Esophagus (tissue), 2 donors: ENCODE results near the gene DHCR7. TPM values are rescaled to one million over a fixed set of nuclear protein-coding genes. Genes with fewer than 3 reads are reported as not detected.

Experiments used
- H3K27ac ChIP-seq, 2 donors: one replicate each; pipeline ENCODE4 v1.5.1; 2013; ENCODE audit warnings: low read depth in 2 of 2, mild to moderate bottlenecking in 2 of 2, inconsistent platforms in 1 of 2, low read length in 1 of 2, moderate library complexity in 1 of 2
- H3K27me3 ChIP-seq, 2 donors: one replicate each; pipeline ENCODE4 v1.6.1; 2013; ENCODE audit warnings: low read length in 2 of 2, control low read depth in 1 of 2, mild to moderate bottlenecking in 1 of 2; ENCODE audit not compliant: insufficient read depth in 2 of 2, control insufficient read depth in 1 of 2
- H3K36me3 ChIP-seq, 2 donors: one replicate each; pipeline ENCODE4 v1.6.1; 2013; ENCODE audit warnings: low read length in 1 of 2; ENCODE audit not compliant: control insufficient read depth in 2 of 2, insufficient read depth in 2 of 2
- H3K4me1 ChIP-seq, 2 donors: one replicate each; pipeline ENCODE4 v1.6.1; 2013; ENCODE audit warnings: low read length in 1 of 2; ENCODE audit not compliant: control insufficient read depth in 2 of 2, insufficient read depth in 2 of 2
- H3K4me3 ChIP-seq, 2 donors: one replicate each; pipeline ENCODE4 v1.5.1; 2013; ENCODE audit warnings: low read length in 2 of 2, mild to moderate bottlenecking in 2 of 2, low read depth in 1 of 2, moderate library complexity in 1 of 2
- H3K9me3 ChIP-seq, 2 donors: one replicate each; pipeline ENCODE4 v1.6.1; 2013; ENCODE audit warnings: mild to moderate bottlenecking in 2 of 2, low read depth in 1 of 2, low read length in 1 of 2, moderate library complexity in 1 of 2; ENCODE audit not compliant: control insufficient read depth in 2 of 2, insufficient read depth in 1 of 2
- WGBS, 2 donors: extraction: QIAGEN DNeasy Blood & Tissue Kit; methylation state at CpG; one replicate each; pipeline ENCODE4 v1.1.7; 2013; 5-methylcytosine and 5-hydroxymethylcytosine counted together
- polyA plus RNA-seq, 2 donors: library from polyadenylated mRNA; stranded (reverse); fragments of 200-250 nt; gene quantifications; one replicate each; pipeline ENCODE4 v1.2.3, GENCODE V29; 2013
- donor health status: healthy with polysubstance abuse.
- donor health status: Bipolar disorder and iron deficiency.

DHCR7 gene
- polyA plus RNA-seq, 2 donors, result 26.2 to 41.8 TPM

DNA sequence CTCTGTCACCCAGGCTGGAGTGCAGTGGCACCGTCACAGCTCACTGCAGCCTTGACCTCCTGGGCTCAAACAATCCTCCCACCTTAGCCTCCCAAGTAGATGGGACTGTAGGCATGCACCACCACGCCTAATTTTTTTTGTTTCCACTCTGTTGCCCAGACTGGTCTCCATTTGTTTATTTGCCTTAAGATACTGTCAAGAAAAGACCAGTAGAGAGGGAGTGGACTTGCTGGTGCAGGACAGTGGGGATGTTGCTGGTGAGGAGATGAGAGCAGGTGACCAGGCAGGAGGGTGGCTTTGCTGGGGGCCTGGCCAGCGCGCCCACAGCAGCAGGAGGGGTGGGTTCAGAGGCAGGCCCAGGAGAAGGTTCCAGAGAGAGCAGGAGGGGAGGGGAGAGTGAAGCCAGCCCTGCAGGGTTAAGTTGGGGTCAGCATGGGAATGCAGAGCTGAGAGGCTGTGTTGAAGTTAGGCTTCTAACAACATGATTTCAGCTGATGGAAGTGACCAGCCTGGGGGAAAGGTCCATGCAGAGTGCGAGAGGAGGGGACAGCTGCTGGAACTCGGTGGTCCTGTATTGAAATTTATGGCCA lies 40.6 kb upstream of the DHCR7 start:
- H3K9me3 ChIP-seq, result no peaks in the 10 kb centered on the region
- no peaks in the 10 kb centered on the region for H3K27me3 ChIP-seq
- no peak overlapping the region for H3K4me3 ChIP-seq
- H3K27ac ChIP-seq, result no peak overlapping the region
- WGBS, 2 donors, result 73 to 89% methylated on average over 6 of the region's 6 CpGs
- H3K4me1 ChIP-seq, result peaks cover 0 to 5% of the 10 kb centered on the region in 2 donors
- H3K36me3 ChIP-seq, result peaks cover 24 to 53% of the 10 kb centered on the region in 2 donors

DNA sequence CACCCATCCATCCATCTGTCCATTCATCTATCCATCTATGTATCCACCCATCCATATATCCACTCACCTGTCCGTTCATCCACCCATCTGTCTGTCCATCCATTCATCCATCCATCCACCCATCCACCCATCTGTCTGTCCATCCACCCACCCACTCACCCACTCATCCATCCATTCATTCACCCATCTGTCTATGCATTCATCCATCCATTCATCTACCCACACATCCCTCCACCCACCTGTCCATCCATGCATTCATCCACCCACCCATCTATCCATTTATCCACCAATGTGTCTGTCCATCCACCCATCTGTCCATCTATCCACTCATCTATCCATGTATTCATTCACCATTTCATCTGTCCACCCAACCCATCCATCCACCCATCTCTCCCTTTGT lies 38.1 kb upstream of the DHCR7 start:
- Histone ChIP-seq H3K4me3 (no peak overlapping the region), H3K27ac (no peak overlapping the region), H3K27me3 (no peaks in the 10 kb centered on the region), H3K4me1 (peaks cover 3 to 10% of the 10 kb centered on the region in 2 donors), H3K36me3 (peaks cover 19 to 65% of the 10 kb centered on the region in 2 donors), H3K9me3 (no peaks in the 10 kb centered on the region)
- 95 to 96% methylated on average over 1 of the region's 1 CpG for WGBS, 2 donors

DNA sequence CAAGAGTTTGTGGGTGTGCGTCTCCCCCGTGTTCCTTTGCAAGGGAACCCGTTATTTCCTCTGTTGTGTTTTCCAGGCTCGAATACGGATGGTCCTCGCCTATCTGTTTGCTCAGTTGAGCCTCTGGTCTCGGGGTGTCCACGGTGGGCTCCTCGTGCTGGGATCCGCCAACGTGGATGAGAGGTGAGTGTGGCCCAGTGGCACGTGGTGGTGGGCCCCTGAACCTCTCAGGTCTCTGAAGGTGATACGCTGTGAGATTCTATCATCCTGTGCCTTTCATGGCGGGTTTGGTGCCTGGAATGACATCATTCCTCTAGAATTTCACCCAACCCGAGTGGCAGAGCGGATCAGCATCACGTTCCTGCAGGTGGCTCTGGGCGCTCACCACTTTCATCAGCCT lies 37.3 kb upstream of the DHCR7 start:
- no peaks in the 10 kb centered on the region for H3K27me3 ChIP-seq
- H3K4me3 ChIP-seq, result no peak overlapping the region
- no peaks in the 10 kb centered on the region for H3K9me3 ChIP-seq
- H3K27ac ChIP-seq, result no peak overlapping the region
- peaks cover 19 to 63% of the 10 kb centered on the region in 2 donors for H3K36me3 ChIP-seq
- 96 to 98% methylated on average over 18 of the region's 18 CpGs for WGBS, 2 donors
- peaks cover 3 to 15% of the 10 kb centered on the region in 2 donors for H3K4me1 ChIP-seq

DNA sequence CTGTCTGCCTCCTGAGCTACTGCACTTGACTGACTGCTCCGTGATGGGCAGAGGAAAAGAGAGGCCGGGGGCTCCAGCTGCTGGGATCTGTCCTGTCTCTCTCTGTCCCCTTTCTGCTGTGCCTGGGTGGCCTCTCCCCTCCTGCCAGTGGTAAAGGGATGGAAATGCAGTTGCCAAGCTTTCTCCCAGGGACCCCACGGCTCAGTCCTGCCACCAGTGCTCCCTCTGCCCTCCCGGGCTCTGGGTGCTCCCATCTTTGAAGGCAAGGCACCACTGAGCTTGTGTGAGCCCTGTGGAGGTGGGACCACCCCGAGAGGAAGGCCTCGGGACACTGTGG lies 36.8 kb upstream of the DHCR7 start:
- Histone ChIP-seq H3K4me3 (no peak overlapping the region), H3K9me3 (no peaks in the 10 kb centered on the region), H3K27me3 (no peaks in the 10 kb centered on the region), H3K36me3 (peaks cover 21 to 59% of the 10 kb centered on the region in 2 donors), H3K27ac (no peak overlapping the region), H3K4me1 (peaks cover 3 to 16% of the 10 kb centered on the region in 2 donors)
- WGBS, 2 donors, result 91 to 95% methylated on average over 4 to 6 of the region's 6 CpGs

DNA sequence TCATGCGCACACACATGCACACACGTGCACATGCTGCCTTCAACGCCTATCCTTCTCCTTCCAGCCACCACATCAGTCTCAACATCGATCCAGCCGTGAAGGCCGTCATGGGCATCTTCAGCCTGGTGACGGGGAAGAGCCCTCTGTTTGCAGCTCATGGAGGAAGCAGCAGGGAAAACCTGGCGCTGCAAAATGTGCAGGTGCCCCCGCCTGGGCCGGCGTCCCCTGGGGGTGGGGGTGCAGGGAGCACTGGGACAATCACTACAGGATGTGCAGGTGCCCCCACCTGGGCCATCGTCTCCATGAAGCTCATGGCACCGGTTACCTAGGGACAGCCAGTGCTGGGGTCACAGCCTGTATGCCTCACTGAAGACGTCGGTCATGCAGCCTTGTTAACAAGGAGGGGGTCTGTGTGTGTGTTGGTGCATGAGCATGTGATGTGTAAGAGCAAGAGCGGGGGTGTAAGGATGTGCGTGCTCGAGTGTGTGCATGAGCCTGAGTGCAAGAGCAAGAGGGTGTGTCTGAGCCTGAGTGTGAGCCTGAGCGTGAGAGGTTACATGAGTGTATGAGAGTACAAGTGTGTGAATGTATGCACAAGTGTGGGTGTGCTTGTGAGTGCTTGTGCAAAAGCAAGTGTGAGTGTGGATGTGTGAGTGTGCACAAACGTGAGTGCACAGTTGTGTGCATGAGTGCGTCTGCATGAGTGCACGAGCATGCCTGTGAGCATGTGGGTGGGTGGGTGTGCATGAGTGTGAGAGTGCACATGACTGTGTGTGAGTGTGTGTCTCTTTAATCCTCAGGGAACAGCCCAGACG lies 36.3 kb upstream of the DHCR7 start:
- H3K27me3 ChIP-seq, result no peaks in the 10 kb centered on the region
- no peak overlapping the region for H3K27ac ChIP-seq
- no peaks in the 10 kb centered on the region for H3K9me3 ChIP-seq
- no peak overlapping the region for H3K4me3 ChIP-seq
- peaks cover 21 to 57% of the 10 kb centered on the region in 2 donors for H3K36me3 ChIP-seq
- H3K4me1 ChIP-seq, result peaks cover 3 to 16% of the 10 kb centered on the region in 2 donors
- WGBS, 2 donors, result 93 to 94% methylated on average over 23 of the region's 23 CpGs

DNA sequence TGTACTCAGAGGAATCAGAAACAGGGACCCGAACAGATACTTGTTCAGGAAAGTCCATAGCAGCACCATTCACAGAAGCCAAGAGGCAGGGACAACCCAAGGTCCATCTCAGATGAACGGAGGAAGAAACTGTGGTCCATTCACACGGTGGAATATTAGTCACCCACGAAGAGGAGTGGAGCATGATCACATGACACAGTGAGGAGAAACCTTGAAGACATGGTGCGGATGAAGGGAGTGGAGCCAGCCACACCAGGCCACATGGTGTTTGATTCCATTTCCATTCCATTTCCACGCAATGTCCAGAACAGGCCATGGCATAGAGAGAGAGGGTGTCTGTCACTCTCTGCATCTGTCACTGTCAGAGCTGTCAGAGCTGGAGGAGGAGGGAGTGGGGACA lies 35.5 kb upstream of the DHCR7 start:
- no peaks in the 10 kb centered on the region for H3K9me3 ChIP-seq
- no peak overlapping the region for H3K27ac ChIP-seq
- H3K36me3 ChIP-seq, result peaks cover 21 to 55% of the 10 kb centered on the region in 2 donors
- no peak overlapping the region for H3K4me3 ChIP-seq
- 96 to 98% methylated on average over 6 of the region's 6 CpGs for WGBS, 2 donors
- no peaks in the 10 kb centered on the region for H3K27me3 ChIP-seq
- peaks cover 3 to 13% of the 10 kb centered on the region in 2 donors for H3K4me1 ChIP-seq

DNA sequence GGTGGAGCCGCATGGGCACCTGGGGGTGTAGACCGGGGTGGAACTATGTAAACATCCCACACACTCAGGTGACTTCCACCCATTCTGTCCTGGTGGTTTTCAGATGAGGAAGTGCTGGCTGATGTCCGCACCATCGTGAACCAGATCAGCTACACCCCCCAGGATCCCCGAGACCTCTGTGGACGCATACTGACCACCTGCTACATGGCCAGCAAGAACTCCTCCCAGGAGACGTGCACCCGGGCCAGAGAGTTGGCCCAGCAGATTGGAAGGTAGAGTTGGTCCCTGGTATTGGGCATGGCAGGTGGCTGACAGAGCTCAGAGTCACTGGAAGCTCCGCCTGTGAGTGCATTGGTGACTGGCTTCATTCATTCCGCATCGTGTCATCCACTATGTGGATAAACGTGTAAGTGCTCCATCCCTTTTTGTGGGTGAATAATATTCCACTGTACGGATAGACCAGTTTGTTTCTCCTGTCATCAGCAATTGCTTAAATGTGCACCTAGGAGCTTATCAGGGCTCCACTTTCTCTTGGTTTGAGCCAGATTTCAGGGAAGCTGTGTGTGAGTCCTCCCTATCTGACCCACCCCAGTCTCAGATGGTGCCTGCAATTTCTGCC lies 34.7 kb upstream of the DHCR7 start:
- 94 to 96% methylated on average over 13 of the region's 13 CpGs for WGBS, 2 donors
- peak overlapping the region in 1 of 2 donors; percentile 47 for H3K27ac ChIP-seq
- H3K4me3 ChIP-seq, result no peak overlapping the region
- H3K4me1 ChIP-seq, result peaks cover 3 to 13% of the 10 kb centered on the region in 2 donors
- peaks cover 21 to 63% of the 10 kb centered on the region in 2 donors for H3K36me3 ChIP-seq
- no peaks in the 10 kb centered on the region for H3K9me3 ChIP-seq
- H3K27me3 ChIP-seq, result no peaks in the 10 kb centered on the region

DNA sequence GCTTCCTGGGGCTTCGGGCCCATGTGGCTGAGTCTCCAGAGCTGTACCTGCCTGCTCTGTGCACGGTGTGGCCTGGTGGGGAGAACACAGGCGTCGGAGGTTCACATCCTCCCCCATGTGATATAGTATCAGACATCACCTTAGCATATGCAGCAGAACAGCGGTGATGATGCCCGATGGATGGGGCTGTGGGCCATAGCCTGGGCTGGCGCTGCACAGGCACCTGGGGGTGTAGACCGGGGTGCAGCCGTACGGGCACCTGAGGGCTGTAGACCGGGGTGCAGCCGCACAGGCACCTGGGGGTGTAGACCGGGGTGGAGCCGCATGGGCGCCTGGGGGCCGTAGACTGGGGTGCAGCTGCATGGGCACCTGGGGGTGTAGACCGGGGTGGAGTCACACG lies 34.0 kb upstream of the DHCR7 start:
- WGBS, 2 donors, result 94 to 98% methylated on average over 18 of the region's 18 CpGs
- Histone ChIP-seq H3K4me3 (no peak overlapping the region), H3K4me1 (peaks cover 3 to 13% of the 10 kb centered on the region in 2 donors), H3K27me3 (no peaks in the 10 kb centered on the region), H3K27ac (peak overlapping the region in 1 of 2 donors; percentile 90), H3K9me3 (no peaks in the 10 kb centered on the region), H3K36me3 (peaks cover 24 to 70% of the 10 kb centered on the region in 2 donors)

DNA sequence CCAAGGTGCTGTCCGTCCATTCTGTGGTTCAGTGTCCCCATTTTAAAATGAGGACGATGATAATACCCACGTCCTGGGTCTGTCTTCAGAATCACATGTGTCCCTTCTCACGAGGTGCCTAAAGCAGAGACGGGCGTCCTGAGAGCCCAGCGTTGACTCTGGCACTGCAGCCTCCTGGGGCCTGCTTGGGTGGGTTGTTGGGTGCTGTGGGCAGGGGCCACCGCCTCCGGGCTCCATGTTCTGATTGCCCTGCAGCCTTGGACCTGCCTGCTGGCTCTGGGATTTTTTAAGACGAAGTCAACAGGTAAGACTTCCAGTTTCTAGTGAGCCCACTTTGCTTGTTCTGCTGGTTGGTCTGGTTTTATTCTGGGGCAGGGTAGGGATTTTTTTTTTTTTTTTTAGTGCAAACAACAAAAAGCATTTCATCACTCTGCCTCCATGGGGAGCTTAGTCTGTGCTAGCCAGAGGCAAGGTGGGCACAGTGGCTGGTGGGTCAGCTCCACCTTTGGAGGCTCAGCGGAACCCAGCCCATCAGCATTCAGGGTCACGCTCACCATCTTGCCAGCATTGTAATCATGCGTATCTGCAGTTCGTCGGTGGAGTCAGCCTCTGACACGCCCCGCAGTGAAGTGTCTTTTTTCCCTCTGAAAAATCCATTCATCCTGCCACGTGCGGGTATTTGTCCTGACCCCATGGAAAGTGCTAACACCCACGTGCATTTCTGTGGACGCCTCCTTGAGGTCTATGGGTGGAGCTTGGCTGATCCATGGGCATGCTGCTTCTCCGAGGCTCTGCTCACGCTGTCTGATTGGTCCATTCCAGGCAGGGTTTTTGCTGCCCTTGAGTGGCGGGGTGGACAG lies 33.1 kb upstream of the DHCR7 start:
- Histone ChIP-seq H3K36me3 (peaks cover 31 to 75% of the 10 kb centered on the region in 2 donors), H3K27ac (peak overlapping the region; percentile 51 to 91), H3K4me3 (no peak overlapping the region), H3K9me3 (no peaks in the 10 kb centered on the region), H3K4me1 (peaks cover 3 to 13% of the 10 kb centered on the region in 2 donors), H3K27me3 (no peaks in the 10 kb centered on the region)
- WGBS, 2 donors, result 62 to 72% methylated on average over 24 of the region's 24 CpGs
